ENCODE measurements around the gene B4GALT4.
"Not testable (repeated sequence)": the region's sequence is repeated elsewhere in the genome, so short reads cannot be mapped to it uniquely, and the experiment has no call there.

B4GALT4 gene

GRCh38 chr3:119195911-119196310 lies 44.8 kb downstream of the B4GALT4 start:
- DNase-seq (ENCODE audit: low spot score), result no peak

- no peak for DNase-seq (ENCODE audit: low spot score)
Observed at GRCh38 chr3:119195151-119195476, 45.6 kb downstream of the B4GALT4 start.

GRCh38 chr3:119194237-119195150 lies 46.2 kb downstream of the B4GALT4 start:
- no peak for DNase-seq (ENCODE audit: low spot score)

GRCh38 chr3:119191800-119192199 lies 48.9 kb downstream of the B4GALT4 start:
- no peak for DNase-seq (ENCODE audit: low spot score)

GRCh38 chr3:119187266-119187665 lies 53.4 kb downstream of the B4GALT4 start:
- DNase-seq (ENCODE audit: low spot score), result no peak

- DNase-seq (ENCODE audit: low spot score), result no peak
Observed at GRCh38 chr3:119184796-119185570, 55.7 kb downstream of the B4GALT4 start.

GRCh38 chr3:119184111-119184510 lies 56.6 kb downstream of the B4GALT4 start:
- no peak for DNase-seq (ENCODE audit: low spot score)

- no peak for DNase-seq (ENCODE audit: low spot score)
Observed at GRCh38 chr3:119181765-119182164, 58.9 kb downstream of the B4GALT4 start.

GRCh38 chr3:119177321-119177720 lies 63.4 kb downstream of the B4GALT4 start:
- no peak for DNase-seq (ENCODE audit: low spot score)

- DNase-seq (ENCODE audit: low spot score), result no peak
Observed at GRCh38 chr3:119176778-119177177, 63.9 kb downstream of the B4GALT4 start.

- no peak for DNase-seq (ENCODE audit: low spot score)
Observed at GRCh38 chr3:119175872-119176756, 64.6 kb downstream of the B4GALT4 start.

- DNase-seq (ENCODE audit: low spot score), result no peak
Observed at GRCh38 chr3:119173325-119173724, 67.4 kb downstream of the B4GALT4 start, which contains the start of gene UPK1B. TSS of gene UPK1B (plus strand) at chr3:119173598. CDS start at chr3:119186742, 13,144 bp downstream.

- DNase-seq (ENCODE audit: low spot score), result no peak
Observed at GRCh38 chr3:119170821-119171220, 69.9 kb downstream of the B4GALT4 start.

- not testable (repeated sequence) for DNase-seq (ENCODE audit: low spot score)
Observed at GRCh38 chr3:119164745-119165144, 75.9 kb downstream of the B4GALT4 start.

All from hematopoietic multipotent progenitor cell treated with erythropoietin and hydrocortisone succinate and interleukin-3 and kit ligand, for 15 days (in vitro differentiated cells).